Tibial nerve (tissue), 4 donors: ENCODE data around the gene CDNF.

Experiments used
- EP300 ChIP-seq, 2 donors: sonication (generic); formaldehyde crosslinking; IDR thresholded peaks; one replicate each; pipeline ENCODE4 v1.6.1; 2017; ENCODE audit warnings: antibody characterized with exemption in 2 of 2, mild to moderate bottlenecking in 1 of 2
- TF ChIP-seq, protein P1 (sequence below), 5 experiments: fragments of 200-600 bp in 3 of 5; fragments of 450-650 bp in 2 of 5; sonication (generic) in 3 of 5; IDR thresholded peaks; one replicate each; pipeline ENCODE4 v1.5.1; 2016 to 2019; ENCODE audit warnings: antibody characterized with exemption in 5 of 5, mild to moderate bottlenecking in 3 of 5, moderate library complexity in 2 of 5

DNA sequence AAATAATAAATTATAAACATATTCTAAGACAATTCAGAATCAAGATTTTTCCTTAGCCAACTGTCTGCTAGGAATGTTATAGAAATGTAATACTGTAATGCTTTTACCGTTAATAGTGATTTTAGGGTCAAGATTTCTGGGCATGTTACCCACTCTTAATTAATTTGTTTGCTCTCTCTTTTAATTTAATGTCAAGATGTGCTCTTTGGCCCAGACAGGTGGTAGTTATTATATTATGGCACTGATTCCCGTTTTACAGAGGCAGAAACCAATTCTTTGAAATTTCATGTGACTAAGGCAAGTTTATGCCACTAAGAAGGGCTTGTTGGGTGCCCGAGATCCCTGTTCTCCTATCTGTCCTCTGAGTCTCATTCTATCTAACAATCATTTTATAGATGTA lies 62.2 kb downstream of the CDNF start:
- TF ChIP-seq, protein P1, sequence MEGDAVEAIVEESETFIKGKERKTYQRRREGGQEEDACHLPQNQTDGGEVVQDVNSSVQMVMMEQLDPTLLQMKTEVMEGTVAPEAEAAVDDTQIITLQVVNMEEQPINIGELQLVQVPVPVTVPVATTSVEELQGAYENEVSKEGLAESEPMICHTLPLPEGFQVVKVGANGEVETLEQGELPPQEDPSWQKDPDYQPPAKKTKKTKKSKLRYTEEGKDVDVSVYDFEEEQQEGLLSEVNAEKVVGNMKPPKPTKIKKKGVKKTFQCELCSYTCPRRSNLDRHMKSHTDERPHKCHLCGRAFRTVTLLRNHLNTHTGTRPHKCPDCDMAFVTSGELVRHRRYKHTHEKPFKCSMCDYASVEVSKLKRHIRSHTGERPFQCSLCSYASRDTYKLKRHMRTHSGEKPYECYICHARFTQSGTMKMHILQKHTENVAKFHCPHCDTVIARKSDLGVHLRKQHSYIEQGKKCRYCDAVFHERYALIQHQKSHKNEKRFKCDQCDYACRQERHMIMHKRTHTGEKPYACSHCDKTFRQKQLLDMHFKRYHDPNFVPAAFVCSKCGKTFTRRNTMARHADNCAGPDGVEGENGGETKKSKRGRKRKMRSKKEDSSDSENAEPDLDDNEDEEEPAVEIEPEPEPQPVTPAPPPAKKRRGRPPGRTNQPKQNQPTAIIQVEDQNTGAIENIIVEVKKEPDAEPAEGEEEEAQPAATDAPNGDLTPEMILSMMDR (IDR thresholded peaks at IDR 0.05) = no peak
- no peak for TF ChIP-seq EP300 (IDR thresholded peaks at IDR 0.05)
